KOPT-K1 (cell line): Measurements from ENCODE around the gene PITPNM2.

ENCODE experiments used
- H3K27ac ChIP-seq: fragments of 200-600 bp; sonication (generic); 2 replicates; pipeline ENCODE4 v1.5.1; 2016; ENCODE audit warnings: antibody characterized with exemption, mild to moderate bottlenecking, low read depth, low read length; ENCODE audit not compliant: poor library complexity, severe bottlenecking
- H3K36me3 ChIP-seq: fragments of 200-600 bp; sonication (generic); 2 replicates; pipeline ENCODE4 v1.5.1; 2017; ENCODE audit warnings: antibody characterized with exemption, mild to moderate bottlenecking, low read length, moderate library complexity; ENCODE audit not compliant: insufficient read depth
- H3K9me3 ChIP-seq: fragments of 200-600 bp; sonication (generic); 2 replicates; pipeline ENCODE4 v1.5.1; 2017; ENCODE audit warnings: antibody characterized with exemption, low read length, mild to moderate bottlenecking; ENCODE audit not compliant: insufficient read depth, poor library complexity, severe bottlenecking

PITPNM2 gene

DNA sequence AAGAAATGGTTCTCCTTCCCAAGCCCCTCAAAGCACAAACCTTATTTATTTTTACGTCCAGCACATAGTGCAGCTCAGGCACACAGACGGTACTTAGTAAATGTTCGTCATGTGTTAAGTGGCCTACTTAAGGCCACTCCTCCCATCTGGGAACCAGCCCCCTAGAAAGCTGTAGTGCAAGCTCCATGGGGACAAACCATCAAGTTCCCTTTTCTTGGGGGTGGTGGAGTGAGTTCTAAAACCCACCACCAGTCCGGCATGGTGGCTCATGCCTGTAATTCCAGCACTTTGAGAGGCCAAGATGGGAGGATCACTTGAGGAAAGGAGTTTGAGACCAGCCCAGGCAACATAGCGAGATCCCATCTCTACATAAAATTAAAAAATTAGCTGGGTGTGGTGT is 49.4 kb downstream of the PITPNM2 start:
- no peak overlapping the region for H3K27ac ChIP-seq
- H3K36me3 ChIP-seq: peaks cover 66% of the 10 kb centered on the region
- H3K9me3 ChIP-seq: no peaks in the 10 kb centered on the region
